Measurements from ENCODE around the gene TGFBR2. TPM values are rescaled to one million over a fixed set of nuclear protein-coding genes. Genes with fewer than 3 reads are reported as not detected.

Gene TGFBR2
- total and polyA plus RNA-seq, 3 experiments from 2014 or later = 55.3 to 108 (median 56.3) TPM

GRCh38 chr3:30688776-30689641 lies 82.6 kb downstream of the TGFBR2 start:
- H3K4me1 ChIP-seq (ENCODE audit: insufficient read depth, low read length) = peaks cover 81% of the 10 kb centered on the region
- H3K27me3 ChIP-seq (ENCODE audit: insufficient read depth, low read length, poor library complexity, severe bottlenecking) = no peaks in the 10 kb centered on the region
- Mint-ChIP-seq H3K4me1 (peaks cover 68 to 98% (median 96%) of the 10 kb centered on the region in 3 donors), H3K27me3 (no peaks in the 10 kb centered on the region), H3K4me3 (peak overlapping the region in 4 of 7 donors; percentile 27 to 61 (median 52)), H3K36me3 (peaks cover 2 to 97% (median 29%) of the 10 kb centered on the region in 3 donors), H3K9me3 (no peaks in the 10 kb centered on the region), H3K27ac (peak overlapping the region; percentile 27 to 91 (median 84))
- POLR2A ChIA-PET = interaction anchor here (0.6 to 1.0 kb wide), 4 partner anchors 30 to 366 kb away, joined by 3 to 5 read pairs (median 3); no protein-coding TSS in a partner anchor
- H3K27ac ChIP-seq (ENCODE audit: low read depth, low read length) = no peak overlapping the region
- peaks cover 48% of the 10 kb centered on the region for H3K36me3 ChIP-seq (ENCODE audit: insufficient read depth, low read length)
- no peak for DNase-seq
- no peak overlapping the region for H3K4me3 ChIP-seq (ENCODE audit: low read length)
- no peaks in the 10 kb centered on the region for H3K9me3 ChIP-seq (ENCODE audit: low read length)
- CTCF ChIA-PET = interaction anchor here (1.2 kb wide), 1 partner anchor 15 kb away, joined by 3 read pairs; no protein-coding TSS in a partner anchor

- H3K9me3 ChIP-seq (ENCODE audit: low read length) = no peaks in the 10 kb centered on the region
- H3K36me3 Mint-ChIP-seq = peaks cover 0 to 97% (median 35%) of the 10 kb centered on the region in 3 donors
- peaks cover 70% of the 10 kb centered on the region for H3K4me1 ChIP-seq (ENCODE audit: insufficient read depth, low read length)
- no peak overlapping the region for H3K27ac ChIP-seq (ENCODE audit: low read depth, low read length)
- no peaks in the 10 kb centered on the region for H3K27me3 ChIP-seq (ENCODE audit: insufficient read depth, low read length, poor library complexity, severe bottlenecking)
- no peaks in the 10 kb centered on the region for H3K9me3 Mint-ChIP-seq
- peak overlapping the region in 1 of 7 donors; percentile 2 for H3K4me3 Mint-ChIP-seq
- DNase-seq = no peak
- H3K27me3 Mint-ChIP-seq = no peaks in the 10 kb centered on the region
- peaks cover 62 to 92% (median 92%) of the 10 kb centered on the region in 3 donors for H3K4me1 Mint-ChIP-seq
- ChIA-PET POLR2A (no interaction called here), CTCF (interaction anchor here (0.7 kb wide), 1 partner anchor 32 kb away, joined by 4 read pairs; no protein-coding TSS in a partner anchor)
- peak overlapping the region in 7 of 8 donors; percentile 14 to 89 (median 40) for H3K27ac Mint-ChIP-seq
- H3K4me3 ChIP-seq (ENCODE audit: low read length) = no peak overlapping the region
- peaks cover 54% of the 10 kb centered on the region for H3K36me3 ChIP-seq (ENCODE audit: insufficient read depth, low read length)
Observed at GRCh38 chr3:30690199-30690598, 83.8 kb downstream of the TGFBR2 start.

- Mint-ChIP-seq H3K4me3 (no peak overlapping the region), H3K27me3 (no peaks in the 10 kb centered on the region), H3K4me1 (peaks cover 51 to 89% (median 85%) of the 10 kb centered on the region in 3 donors), H3K36me3 (peaks cover 4 to 98% (median 41%) of the 10 kb centered on the region in 3 donors), H3K9me3 (no peaks in the 10 kb centered on the region), H3K27ac (peak overlapping the region in 7 of 8 donors; percentile 17 to 89 (median 62))
- Histone ChIP-seq H3K4me1 (ENCODE audit: insufficient read depth, low read length) (peaks cover 58% of the 10 kb centered on the region), H3K36me3 (ENCODE audit: insufficient read depth, low read length) (peaks cover 54% of the 10 kb centered on the region), H3K27me3 (ENCODE audit: insufficient read depth, low read length, poor library complexity, severe bottlenecking) (no peaks in the 10 kb centered on the region), H3K9me3 (ENCODE audit: low read length) (no peaks in the 10 kb centered on the region), H3K27ac (ENCODE audit: low read depth, low read length) (no peak overlapping the region), H3K4me3 (ENCODE audit: low read length) (no peak overlapping the region)
- DNase-seq = no peak
- POLR2A ChIA-PET = interaction anchor here (0.7 kb wide), 1 partner anchor 48 kb away, joined by 5 read pairs; no protein-coding TSS in a partner anchor
- CTCF ChIA-PET = interaction anchor here (0.7 to 2.4 kb wide), 6 partner anchors 14 to 649 kb away, joined by 3 to 12 read pairs (median 3); no protein-coding TSS in a partner anchor
Observed at GRCh38 chr3:30691249-30691880, 85.0 kb downstream of the TGFBR2 start.

DNA sequence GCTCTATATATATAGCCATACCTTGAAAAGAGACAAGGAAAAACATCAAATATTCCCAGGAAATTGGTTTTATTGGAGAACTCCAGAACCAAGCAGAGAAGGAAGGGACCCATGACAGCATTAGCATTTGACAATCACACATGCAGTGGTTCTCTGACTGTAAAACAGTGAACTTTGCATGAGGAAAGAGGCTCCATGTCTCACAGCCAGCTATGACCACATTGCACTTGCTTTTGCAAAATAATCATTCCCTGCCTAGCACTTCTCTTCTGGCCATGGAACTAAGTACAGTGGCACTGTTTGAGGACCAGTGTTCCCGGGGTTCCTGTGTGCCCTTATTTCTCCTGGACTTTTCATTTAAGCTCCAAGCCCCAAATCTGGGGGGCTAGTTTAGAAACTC lies 85.5 kb downstream of the TGFBR2 start:
- ChIA-PET CTCF (interaction anchor here (1.1 to 2.4 kb wide), 5 partner anchors 15 to 649 kb away, joined by 3 to 12 read pairs (median 3); no protein-coding TSS in a partner anchor), POLR2A (interaction anchor here (0.7 kb wide), 1 partner anchor 48 kb away, joined by 5 read pairs; no protein-coding TSS in a partner anchor)
- Histone ChIP-seq H3K36me3 (ENCODE audit: insufficient read depth, low read length) (peaks cover 54% of the 10 kb centered on the region), H3K27ac (ENCODE audit: low read depth, low read length) (no peak overlapping the region), H3K9me3 (ENCODE audit: low read length) (no peaks in the 10 kb centered on the region), H3K27me3 (ENCODE audit: insufficient read depth, low read length, poor library complexity, severe bottlenecking) (no peaks in the 10 kb centered on the region), H3K4me3 (ENCODE audit: low read length) (no peak overlapping the region), H3K4me1 (ENCODE audit: insufficient read depth, low read length) (peaks cover 53% of the 10 kb centered on the region)
- no peak overlapping the region for H3K4me3 Mint-ChIP-seq
- H3K36me3 Mint-ChIP-seq = peaks cover 4 to 98% (median 41%) of the 10 kb centered on the region in 3 donors
- no peak for DNase-seq
- no peaks in the 10 kb centered on the region for H3K27me3 Mint-ChIP-seq
- no peaks in the 10 kb centered on the region for H3K9me3 Mint-ChIP-seq
- H3K27ac Mint-ChIP-seq = peak overlapping the region in 6 of 8 donors; percentile 12 to 86 (median 56)
- peaks cover 49 to 89% (median 84%) of the 10 kb centered on the region in 3 donors for H3K4me1 Mint-ChIP-seq

DNA sequence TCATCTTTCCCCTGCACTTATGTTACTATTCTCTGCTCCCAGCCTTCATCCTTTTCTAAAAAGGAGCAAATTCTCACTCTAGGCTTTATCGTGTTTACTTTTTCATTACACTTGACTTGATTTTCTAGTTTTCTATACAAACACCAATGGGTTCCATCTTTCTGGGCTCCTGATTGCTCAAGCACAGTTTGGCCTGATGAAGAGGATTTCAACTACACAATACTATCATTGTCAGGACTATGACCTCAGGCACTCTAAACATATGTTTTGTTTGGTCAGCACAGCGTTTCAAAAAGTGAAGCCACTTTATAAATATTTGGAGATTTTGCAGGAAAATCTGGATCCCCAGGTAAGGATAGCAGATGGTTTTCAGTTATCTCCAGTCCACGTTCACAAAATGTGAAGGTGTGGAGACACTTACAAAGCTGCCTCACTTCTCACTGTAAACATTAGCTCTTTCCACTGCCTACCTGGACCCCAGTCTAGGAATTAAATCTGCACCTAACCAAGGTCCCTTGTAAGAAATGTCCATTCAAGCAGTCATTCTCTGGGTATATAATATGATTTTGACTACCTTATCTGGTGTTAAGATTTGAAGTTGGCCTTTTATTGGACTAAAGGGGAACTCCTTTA lies 86.2 kb downstream of the TGFBR2 start:
- ChIA-PET CTCF (interaction anchor here (0.6 to 2.8 kb wide), 33 partner anchors 7 to 840 kb away, joined by 3 to 16 read pairs (median 4); partner anchors contain the start of genes STT3B and TGFBR2), POLR2A (interaction anchor here (0.5 kb wide), 1 partner anchor 92 kb away, joined by 5 read pairs; no protein-coding TSS in a partner anchor)
- Histone ChIP-seq H3K27me3 (ENCODE audit: insufficient read depth, low read length, poor library complexity, severe bottlenecking) (no peaks in the 10 kb centered on the region), H3K36me3 (ENCODE audit: insufficient read depth, low read length) (peaks cover 51% of the 10 kb centered on the region), H3K4me3 (ENCODE audit: low read length) (no peak overlapping the region), H3K9me3 (ENCODE audit: low read length) (no peaks in the 10 kb centered on the region), H3K4me1 (ENCODE audit: insufficient read depth, low read length) (peaks cover 48% of the 10 kb centered on the region), H3K27ac (ENCODE audit: low read depth, low read length) (no peak overlapping the region)
- DNase-seq = no peak
- Mint-ChIP-seq H3K27me3 (no peaks in the 10 kb centered on the region), H3K4me1 (peaks cover 48 to 87% (median 81%) of the 10 kb centered on the region in 3 donors), H3K36me3 (peaks cover 4 to 98% (median 38%) of the 10 kb centered on the region in 3 donors), H3K9me3 (no peaks in the 10 kb centered on the region), H3K4me3 (no peak overlapping the region), H3K27ac (peak overlapping the region in 7 of 8 donors; percentile 1 to 86 (median 62))

GRCh38 chr3:30693470-30694120 lies 87.2 kb downstream of the TGFBR2 start:
- Mint-ChIP-seq H3K27me3 (no peaks in the 10 kb centered on the region), H3K9me3 (no peaks in the 10 kb centered on the region), H3K27ac (peak overlapping the region in 7 of 8 donors; percentile 36 to 76 (median 50)), H3K36me3 (peaks cover 4 to 97% (median 33%) of the 10 kb centered on the region in 3 donors), H3K4me3 (no peak overlapping the region), H3K4me1 (peaks cover 42 to 82% (median 71%) of the 10 kb centered on the region in 3 donors)
- peak in 4 of 5 donors; percentile 5 to 68 (median 60) for DNase-seq
- H3K27me3 ChIP-seq (ENCODE audit: insufficient read depth, low read length, poor library complexity, severe bottlenecking) = no peaks in the 10 kb centered on the region
- H3K36me3 ChIP-seq (ENCODE audit: insufficient read depth, low read length) = peaks cover 42% of the 10 kb centered on the region
- peaks cover 38% of the 10 kb centered on the region for H3K4me1 ChIP-seq (ENCODE audit: insufficient read depth, low read length)
- H3K9me3 ChIP-seq (ENCODE audit: low read length) = no peaks in the 10 kb centered on the region
- ChIA-PET POLR2A (interaction anchor here (0.6 to 1.6 kb wide), 3 partner anchors 35 to 86 kb away, joined by 4 to 8 read pairs (median 8); no protein-coding TSS in a partner anchor), CTCF (interaction anchor here (0.6 to 2.8 kb wide), 40 partner anchors 8 to 839 kb away, joined by 3 to 16 read pairs (median 4); partner anchors contain the start of genes STT3B and TGFBR2)
- no peak overlapping the region for H3K27ac ChIP-seq (ENCODE audit: low read depth, low read length)
- H3K4me3 ChIP-seq (ENCODE audit: low read length) = no peak overlapping the region

DNA sequence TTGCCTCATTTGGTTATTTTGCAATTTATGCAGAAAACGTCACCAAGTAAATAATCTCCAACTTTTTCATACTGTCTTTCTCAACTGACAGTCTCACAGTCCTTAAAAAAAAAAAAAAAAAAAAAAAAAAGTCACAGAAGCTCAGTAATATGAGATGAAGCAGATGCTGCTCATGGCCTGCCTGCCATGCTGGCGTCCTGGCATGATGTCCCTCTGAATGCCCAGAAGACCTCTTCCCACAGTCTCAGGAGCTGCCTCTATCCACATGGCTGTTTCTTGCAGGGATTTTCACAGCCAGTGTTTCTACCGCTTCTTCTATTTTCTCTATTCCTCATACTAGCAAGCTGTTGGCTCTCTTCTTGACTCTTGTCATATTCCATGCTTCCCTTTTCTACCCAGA lies 87.7 kb downstream of the TGFBR2 start:
- Histone ChIP-seq H3K4me3 (ENCODE audit: low read length) (no peak overlapping the region), H3K27me3 (ENCODE audit: insufficient read depth, low read length, poor library complexity, severe bottlenecking) (no peaks in the 10 kb centered on the region), H3K27ac (ENCODE audit: low read depth, low read length) (no peak overlapping the region), H3K4me1 (ENCODE audit: insufficient read depth, low read length) (peaks cover 33% of the 10 kb centered on the region), H3K36me3 (ENCODE audit: insufficient read depth, low read length) (peaks cover 36% of the 10 kb centered on the region), H3K9me3 (ENCODE audit: low read length) (no peaks in the 10 kb centered on the region)
- POLR2A ChIA-PET = interaction anchor here (0.6 to 1.6 kb wide), 4 partner anchors 11 to 87 kb away, joined by 3 to 8 read pairs (median 4); no protein-coding TSS in a partner anchor
- CTCF ChIA-PET = interaction anchor here (0.7 to 2.8 kb wide), 24 partner anchors 9 to 839 kb away, joined by 3 to 16 read pairs (median 4); partner anchors contain the start of gene STT3B
- Mint-ChIP-seq H3K27ac (peak overlapping the region in 1 of 8 donors; percentile 19), H3K4me3 (no peak overlapping the region), H3K4me1 (peaks cover 38 to 76% (median 66%) of the 10 kb centered on the region in 3 donors), H3K27me3 (no peaks in the 10 kb centered on the region), H3K9me3 (no peaks in the 10 kb centered on the region), H3K36me3 (peaks cover 4 to 97% (median 33%) of the 10 kb centered on the region in 3 donors)
- no peak for DNase-seq

All from CD8-positive, alpha-beta memory T cell (primary cell).